ENCODE measurements around the gene TGFB1. TPM values are rescaled to one million over a fixed set of nuclear protein-coding genes. Genes with fewer than 3 reads are reported as not detected.

The TGFB1 gene
- total and polyA plus RNA-seq, 9 of the 15 experiments (the other 6 are each of a cell fraction or from before 2014, with no cell fraction given): 0.24 to 159 (median 17.2) TPM

DNA sequence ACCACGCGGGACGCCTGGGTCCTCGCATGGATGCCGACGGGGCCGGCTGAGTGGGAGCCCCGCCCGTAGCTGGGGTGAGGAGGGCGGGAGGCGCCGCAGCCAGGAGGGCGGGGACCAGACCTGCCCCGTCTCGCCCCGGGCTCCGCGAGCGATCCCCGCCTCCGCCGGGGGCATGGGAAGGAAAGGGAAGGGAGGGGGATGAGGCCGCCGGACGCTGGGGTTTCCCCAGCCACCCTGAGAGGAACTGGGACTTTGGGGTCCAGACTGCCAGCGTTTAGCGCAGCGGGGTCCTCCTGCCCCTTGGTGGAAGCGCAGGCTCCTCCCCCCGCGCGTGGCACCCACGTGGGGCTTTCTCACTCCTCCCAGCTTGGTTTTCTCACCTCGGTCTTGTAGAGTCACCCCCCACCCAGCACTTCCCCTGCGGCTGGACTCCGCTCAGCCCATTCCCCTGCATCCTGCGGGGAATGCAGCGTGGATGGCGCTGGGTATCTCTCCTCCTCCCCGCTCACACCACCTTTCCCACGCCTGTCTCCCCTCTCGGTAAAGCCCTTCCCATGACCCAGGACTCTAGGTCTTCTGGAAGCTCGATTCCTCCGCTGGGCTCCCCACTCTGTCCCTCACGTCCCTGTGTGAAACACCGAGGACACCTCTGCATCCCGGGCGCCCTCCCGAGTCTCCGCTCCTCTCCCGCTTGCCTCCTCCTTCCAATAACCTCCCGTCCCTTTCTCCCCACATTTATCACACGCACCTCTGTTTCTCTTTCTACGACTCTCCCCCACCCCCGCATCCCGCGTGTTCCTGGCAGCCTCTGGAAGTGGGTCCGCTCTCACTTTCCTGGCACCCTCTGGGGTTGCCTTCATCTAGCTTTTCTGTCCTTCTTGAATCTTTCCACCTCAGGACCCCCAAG lies 2.1 kb downstream of the TGFB1 start (continued):
- TF ChIP-seq SIN3A (IDR thresholded peaks at IDR 0.05; ENCODE audit: borderline replicate concordance in 2 of 2, control insufficient read depth in 1 of 2, low read depth in 2 of 2, low read length in 2 of 2): peak in 1 of 2 experiments; percentile 80; a peak in 1 of 4 replicates
- no peak for TF ChIP-seq TEAD2 (tag; IDR thresholded peaks at IDR 0.05)
- TF ChIP-seq ARID3B (CRISPR knock-in tag; IDR thresholded peaks at IDR 0.05; ENCODE audit: borderline replicate concordance): no peak
- TF ChIP-seq POLR2A (conservative IDR thresholded peaks at IDR 0.05): no peak
- TF ChIP-seq MAX (CRISPR knock-in tag; IDR thresholded peaks at IDR 0.05): peak; percentile 50; the same call in 1 of the 2 replicates
- no peak for TF ChIP-seq XRCC4 (IDR thresholded peaks at IDR 0.05; ENCODE audit: extremely low read depth, insufficient read depth, insufficient read length)
- TF ChIP-seq, protein P1, sequence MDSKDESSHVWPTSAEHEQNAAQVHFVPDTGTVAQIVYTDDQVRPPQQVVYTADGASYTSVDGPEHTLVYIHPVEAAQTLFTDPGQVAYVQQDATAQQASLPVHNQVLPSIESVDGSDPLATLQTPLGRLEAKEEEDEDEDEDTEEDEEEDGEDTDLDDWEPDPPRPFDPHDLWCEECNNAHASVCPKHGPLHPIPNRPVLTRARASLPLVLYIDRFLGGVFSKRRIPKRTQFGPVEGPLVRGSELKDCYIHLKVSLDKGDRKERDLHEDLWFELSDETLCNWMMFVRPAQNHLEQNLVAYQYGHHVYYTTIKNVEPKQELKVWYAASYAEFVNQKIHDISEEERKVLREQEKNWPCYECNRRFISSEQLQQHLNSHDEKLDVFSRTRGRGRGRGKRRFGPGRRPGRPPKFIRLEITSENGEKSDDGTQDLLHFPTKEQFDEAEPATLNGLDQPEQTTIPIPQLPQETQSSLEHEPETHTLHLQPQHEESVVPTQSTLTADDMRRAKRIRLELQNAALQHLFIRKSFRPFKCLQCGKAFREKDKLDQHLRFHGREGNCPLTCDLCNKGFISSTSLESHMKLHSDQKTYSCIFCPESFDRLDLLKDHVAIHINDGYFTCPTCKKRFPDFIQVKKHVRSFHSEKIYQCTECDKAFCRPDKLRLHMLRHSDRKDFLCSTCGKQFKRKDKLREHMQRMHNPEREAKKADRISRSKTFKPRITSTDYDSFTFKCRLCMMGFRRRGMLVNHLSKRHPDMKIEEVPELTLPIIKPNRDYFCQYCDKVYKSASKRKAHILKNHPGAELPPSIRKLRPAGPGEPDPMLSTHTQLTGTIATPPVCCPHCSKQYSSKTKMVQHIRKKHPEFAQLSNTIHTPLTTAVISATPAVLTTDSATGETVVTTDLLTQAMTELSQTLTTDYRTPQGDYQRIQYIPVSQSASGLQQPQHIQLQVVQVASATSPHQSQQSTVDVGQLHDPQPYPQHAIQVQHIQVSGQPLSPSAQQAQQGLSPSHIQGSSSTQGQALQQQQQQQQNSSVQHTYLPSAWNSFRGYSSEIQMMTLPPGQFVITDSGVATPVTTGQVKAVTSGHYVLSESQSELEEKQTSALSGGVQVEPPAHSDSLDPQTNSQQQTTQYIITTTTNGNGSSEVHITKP (IDR thresholded peaks at IDR 0.05; ENCODE audit: partially characterized antibody): no peak
- TF ChIP-seq KLF16 (IDR thresholded peaks at IDR 0.05): no peak
- TF ChIP-seq RBBP5 (IDR thresholded peaks at IDR 0.05; ENCODE audit: borderline replicate concordance, insufficient read depth, low read length, poor library complexity, severe bottlenecking): peak; percentile 56
- no peak for TF ChIP-seq ZNF76 (CRISPR knock-in tag; IDR thresholded peaks at IDR 0.05; ENCODE audit: borderline replicate concordance)
- no peak for TF ChIP-seq ZNF23 (CRISPR knock-in tag; IDR thresholded peaks at IDR 0.05)
- no peak for TF ChIP-seq WHSC1 (IDR thresholded peaks at IDR 0.05; ENCODE audit: low read length)
- TF ChIP-seq, protein P2, sequence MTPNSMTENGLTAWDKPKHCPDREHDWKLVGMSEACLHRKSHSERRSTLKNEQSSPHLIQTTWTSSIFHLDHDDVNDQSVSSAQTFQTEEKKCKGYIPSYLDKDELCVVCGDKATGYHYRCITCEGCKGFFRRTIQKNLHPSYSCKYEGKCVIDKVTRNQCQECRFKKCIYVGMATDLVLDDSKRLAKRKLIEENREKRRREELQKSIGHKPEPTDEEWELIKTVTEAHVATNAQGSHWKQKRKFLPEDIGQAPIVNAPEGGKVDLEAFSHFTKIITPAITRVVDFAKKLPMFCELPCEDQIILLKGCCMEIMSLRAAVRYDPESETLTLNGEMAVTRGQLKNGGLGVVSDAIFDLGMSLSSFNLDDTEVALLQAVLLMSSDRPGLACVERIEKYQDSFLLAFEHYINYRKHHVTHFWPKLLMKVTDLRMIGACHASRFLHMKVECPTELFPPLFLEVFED (CRISPR knock-in tag; conservative IDR thresholded peaks at IDR 0.05): 0 out of 2 replicates have a peak, but pooled peaks have one; percentile 31
